Measurements from ENCODE around the gene TJP2.

The TJP2 gene

DNA sequence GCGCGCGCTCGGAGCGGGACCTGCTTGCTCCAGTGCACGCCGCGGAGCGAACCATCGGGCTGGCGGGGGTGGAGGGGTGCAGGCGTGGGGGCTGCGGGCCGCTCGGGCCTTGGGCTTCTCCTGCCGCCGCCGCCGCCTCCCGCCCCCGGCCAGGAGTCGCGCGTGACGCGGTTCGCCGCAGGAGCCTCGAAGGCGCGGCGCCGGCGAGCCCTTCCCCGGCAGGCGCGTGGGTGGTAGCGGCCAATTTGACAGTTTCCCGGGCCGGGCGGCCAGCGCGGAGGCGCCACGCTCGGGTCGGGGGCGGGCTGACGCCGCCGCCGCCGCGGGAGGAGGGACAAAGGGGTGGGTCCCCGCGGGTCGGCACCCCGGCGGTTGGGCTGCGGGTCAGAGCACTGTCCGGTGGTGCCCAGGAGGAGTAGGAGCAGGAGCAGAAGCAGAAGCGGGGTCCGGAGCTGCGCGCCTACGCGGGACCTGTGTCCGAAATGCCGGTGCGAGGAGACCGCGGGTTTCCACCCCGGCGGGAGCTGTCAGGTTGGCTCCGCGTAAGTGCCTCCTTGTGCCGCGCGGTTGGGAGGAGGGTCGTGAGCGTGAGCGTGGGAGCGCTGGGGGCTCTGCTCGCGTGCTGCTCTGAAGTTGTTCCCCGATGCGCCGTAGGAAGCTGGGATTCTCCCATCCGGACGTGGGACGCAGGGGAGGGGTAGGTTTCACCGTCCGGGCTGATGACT lies at the start of gene TJP2:
Gene TJP2 (plus strand): TSS at position 387 of the 725 bp plus-strand sequence. CDS start 96 bp downstream, at position 483.
- DNase-seq = no peak

DNA sequence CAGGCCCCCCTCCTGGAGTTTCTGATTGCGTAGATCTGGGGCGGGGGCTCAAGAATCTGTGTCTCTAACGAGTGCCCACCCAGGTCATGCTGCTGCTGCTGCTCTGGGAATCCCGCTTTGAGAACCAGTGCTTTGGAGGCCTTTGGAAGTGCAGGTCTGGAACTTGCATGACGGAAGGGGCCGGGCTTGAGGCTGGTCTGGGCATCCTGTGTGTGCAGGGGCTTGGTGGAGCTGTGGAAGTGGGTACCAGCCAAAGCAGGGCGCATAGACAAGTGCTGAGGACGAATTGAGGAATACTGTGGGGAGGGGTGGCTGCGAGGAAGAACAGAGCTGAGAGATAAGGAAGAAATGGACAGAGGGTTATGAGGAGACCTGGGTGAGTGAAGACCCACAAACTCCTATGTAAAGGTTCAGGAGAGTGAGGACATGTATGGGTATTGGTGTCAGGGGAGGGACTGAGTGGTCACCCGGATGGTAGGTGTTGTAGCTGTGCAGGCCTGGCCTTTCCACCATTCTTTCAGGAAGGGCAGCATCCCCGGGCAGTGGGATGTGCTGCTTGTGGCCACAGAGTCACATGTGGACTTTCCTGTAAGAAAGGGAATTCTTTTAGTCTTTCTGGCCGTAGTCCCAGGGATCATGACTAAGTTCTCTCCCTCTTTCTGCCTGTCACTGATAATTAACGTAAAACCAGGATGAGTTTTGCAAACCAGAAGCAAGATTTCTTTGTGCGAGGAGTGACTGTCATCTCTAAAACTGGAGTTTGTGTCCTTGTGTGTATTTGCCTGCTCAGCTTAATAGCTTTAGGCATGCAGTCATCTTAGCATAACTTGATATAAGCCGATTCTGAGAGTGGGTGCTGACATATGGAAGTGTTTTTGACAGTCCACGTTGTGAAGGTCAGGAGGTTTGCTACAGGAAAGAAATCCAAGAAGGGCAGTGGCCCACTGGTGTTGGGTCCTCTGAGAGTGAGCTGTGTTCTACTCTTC lies 43.3 kb upstream of the TJP2 start:
- no peak for DNase-seq

DNA sequence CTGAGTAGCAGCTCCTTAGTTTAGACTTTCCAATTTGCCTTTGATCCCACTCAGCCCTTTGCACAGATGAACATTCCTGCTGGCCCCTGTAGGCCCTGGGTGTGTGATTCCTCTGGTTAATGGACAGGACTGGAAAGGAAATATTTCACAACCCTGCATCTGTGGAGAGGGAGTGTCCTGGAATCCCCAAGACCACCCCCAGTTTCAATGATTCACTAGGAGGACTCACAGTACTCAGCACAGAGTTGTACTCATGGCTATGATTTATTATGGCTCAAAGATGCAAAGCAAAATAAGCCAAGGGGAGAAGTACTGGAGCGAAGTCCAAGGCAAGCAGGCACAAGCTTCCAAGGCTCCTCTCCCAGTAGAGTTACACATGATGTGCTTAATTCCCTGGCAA lies 42.4 kb upstream of the TJP2 start:
- no peak for DNase-seq

DNA sequence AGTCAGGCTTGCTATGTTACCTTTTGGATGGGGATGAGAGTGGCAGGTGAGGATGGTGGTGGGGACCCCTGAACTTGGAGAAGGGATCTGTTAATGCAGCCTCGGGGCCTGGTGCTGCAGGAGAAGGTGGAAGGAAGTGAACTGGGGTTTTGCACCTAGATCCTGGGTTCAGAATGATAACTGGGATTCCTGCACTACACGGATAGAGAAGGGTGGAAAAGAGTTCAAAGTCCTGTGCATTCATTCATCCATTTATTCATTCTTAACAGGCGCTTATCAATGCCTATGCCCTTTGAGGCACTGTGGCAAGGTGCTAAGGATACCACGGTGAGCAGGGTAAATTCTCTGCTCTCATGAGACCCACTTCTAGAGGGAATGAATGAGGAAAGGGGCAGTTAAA lies 41.7 kb upstream of the TJP2 start:
- DNase-seq = no peak

DNA sequence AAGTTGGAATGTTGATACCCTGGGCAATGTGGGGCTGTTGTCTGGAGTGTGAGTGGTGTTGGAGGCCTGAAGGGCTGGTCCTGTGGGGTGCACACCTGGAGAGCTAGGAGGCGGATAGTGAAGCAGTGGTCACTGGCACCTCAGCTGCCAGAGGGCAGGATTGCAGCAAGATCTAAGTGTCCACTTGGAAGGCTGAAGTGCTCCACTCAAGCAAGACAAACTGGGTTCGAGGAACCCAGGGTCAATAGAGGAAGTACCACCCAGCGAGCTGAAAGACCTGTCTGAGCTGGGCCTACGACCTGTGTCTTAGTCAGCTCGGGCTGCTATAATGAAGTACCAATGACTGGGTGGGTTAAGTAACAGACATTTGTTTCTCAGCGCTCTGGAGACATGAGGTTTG lies 39.7 kb upstream of the TJP2 start:
- no peak for DNase-seq

DNA sequence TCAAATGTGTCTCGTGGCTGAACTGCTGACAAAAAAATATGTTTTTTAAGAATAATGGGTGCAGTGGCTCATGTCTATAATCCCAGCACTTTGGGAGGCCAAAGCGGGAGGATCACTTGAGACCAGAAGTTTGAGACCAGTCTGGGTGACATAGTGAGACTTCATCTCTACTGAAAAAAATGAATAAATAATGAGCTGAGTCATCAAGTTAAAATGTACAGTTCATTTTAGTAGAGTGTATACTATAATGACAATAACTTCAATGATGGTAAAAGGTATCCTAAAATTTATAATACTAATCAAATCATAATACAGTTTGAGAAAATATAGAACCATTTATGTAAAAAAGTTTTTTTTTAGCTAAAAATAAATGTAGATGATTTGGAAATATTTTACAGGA lies 37.9 kb upstream of the TJP2 start:
- no peak for DNase-seq

DNA sequence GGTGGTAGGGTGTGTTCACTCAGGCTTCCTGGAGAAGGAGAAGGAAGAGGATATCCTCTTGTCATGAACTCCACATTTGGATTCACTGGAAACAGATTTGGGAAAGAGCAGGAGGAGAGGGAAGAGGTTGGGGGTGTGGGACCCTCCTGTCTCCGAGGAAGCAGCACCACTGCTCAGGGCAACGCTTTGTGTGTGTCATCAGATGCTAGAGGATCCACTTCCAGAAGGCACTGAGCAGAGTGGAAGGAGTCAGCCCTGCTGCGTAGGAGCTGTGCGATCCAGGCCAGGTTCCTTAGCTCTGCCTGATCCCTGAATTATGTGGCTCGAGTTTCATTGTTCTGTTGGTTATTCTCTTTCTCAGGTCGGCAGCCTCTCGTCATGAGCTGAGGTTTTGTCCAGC lies 37.3 kb upstream of the TJP2 start:
- no peak for DNase-seq

DNA sequence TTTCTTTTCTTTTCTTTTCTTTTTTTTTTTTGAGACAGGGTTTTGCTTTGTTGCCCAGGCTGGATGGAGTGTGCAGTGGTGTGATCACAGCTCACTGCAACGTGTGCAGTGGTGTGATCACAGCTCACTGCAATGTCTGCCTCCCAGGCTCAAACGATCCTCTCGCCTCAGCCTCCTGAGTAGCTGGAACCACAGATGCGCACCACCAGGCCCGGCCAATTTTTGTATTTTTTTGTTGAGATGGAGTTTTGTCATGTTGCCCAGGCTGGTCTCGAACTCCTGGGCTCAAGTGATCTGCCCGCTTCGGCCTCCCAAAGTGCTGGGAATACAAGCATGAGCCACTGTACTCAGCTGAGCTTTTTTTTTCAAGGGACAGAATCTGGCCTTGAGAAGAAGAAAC lies 36.8 kb upstream of the TJP2 start:
- DNase-seq = no peak

DNA sequence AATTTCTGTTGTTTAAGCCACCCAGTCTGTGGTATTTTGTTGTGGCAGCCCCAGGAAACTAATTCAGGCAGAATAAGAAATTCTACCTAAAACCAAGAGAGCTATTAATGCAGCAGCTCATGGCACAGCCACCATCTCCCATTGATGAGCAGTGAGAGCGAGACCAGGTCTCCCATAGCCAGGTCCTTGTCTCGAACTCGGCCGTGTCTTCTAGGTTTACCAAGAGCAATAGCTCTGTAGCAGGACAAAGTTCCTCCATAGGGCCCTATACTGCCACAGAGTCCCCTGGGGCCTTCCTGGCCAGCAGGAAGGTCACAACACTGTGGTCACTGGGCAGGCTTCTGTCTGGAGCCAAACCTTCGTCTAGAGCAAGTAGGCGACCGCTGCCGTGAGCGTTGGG lies 34.5 kb upstream of the TJP2 start:
- no peak for DNase-seq

DNA sequence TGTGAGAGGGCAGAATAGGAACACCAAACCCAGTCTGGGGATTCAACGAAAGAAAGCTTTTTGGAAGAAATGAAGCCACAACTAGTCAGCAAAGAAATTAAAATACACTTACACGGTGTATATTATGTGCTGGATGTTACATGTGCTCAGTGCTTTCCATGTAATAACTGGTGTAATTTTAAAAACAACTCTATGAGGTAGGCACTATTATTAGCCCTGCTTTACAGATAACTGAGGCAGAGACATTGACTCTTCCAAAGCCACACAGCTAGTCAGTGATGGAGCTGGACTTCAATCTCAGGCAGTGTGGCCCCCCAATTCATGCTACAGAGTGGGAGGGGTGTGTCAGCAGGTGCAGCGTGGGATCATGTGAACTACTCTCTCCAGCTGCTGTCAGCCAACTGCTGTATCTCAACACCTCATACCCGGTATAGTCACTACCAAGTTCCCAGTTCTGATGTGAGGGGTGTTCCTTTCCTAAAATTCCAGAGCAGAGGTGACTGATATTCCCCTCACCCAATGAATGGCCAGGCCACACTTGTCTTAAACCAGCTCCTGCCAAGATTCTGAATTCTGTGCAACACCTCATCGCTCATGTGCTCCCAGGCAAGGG lies 33.8 kb upstream of the TJP2 start:
- no peak for DNase-seq

DNA sequence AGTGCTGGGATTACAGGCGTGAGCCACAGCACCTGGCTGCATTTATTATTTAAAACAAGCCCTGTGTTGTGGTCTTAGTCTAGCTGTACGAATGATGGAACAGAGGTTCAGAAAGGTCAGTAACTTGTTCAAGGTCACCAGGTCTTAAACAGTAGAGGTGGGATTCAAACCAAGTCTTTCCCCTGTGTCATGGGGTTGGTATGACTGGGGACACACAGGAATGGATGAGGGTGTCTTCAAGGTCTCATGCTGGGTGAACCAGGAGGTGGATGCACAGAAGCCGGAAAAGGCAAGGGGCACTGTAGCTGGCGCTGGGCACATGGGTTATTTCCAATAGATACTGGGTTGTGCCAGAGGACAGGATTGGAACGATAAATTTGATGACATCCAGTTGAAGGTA lies 32.2 kb upstream of the TJP2 start:
- DNase-seq = no peak

DNA sequence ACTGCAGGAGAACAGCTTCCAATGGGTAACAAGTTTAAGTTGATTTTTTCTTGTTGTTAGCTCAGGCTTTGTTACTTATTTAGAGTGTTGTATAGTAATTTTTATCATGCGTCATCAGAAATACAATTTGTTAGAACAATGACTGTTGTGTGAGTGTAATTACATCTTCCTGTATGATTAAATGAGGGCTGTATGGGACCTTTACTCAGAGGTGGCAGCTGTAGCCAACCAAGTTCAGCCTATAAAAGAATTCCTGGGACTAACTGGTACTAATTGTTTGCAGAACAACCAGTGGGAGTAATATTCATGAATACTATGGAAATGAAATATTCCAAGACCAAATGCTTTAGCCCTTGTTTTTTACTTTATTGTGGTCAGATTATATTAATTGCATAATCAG lies 30.8 kb upstream of the TJP2 start:
- no peak for DNase-seq

DNA sequence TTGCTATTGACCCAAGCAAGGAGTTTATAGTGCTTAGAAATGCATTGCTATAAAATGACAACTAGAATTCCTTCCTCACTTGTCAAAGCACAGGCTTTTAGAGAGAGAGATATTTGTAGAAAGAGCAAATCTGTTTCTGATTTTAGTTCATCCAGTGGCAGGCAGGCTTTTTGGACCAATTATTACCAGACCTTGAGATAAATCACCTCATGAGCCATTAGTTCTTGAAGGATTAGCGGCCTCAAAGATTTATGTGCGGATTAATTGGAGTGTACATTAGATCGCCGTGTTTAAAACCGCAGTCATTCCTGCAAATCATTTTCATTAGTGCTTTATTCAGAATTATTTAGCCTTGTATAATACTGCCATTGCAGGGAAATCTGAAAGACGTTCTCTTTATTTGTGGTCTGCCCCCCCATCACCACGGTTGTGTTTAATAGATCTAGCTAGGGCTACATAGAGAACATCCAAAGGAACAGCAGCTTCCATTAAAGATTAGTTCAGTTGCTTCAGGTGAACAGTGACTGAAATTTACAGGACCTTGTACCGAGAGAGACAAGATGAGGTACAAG lies 28.8 kb upstream of the TJP2 start:
- DNase-seq = no peak

DNA sequence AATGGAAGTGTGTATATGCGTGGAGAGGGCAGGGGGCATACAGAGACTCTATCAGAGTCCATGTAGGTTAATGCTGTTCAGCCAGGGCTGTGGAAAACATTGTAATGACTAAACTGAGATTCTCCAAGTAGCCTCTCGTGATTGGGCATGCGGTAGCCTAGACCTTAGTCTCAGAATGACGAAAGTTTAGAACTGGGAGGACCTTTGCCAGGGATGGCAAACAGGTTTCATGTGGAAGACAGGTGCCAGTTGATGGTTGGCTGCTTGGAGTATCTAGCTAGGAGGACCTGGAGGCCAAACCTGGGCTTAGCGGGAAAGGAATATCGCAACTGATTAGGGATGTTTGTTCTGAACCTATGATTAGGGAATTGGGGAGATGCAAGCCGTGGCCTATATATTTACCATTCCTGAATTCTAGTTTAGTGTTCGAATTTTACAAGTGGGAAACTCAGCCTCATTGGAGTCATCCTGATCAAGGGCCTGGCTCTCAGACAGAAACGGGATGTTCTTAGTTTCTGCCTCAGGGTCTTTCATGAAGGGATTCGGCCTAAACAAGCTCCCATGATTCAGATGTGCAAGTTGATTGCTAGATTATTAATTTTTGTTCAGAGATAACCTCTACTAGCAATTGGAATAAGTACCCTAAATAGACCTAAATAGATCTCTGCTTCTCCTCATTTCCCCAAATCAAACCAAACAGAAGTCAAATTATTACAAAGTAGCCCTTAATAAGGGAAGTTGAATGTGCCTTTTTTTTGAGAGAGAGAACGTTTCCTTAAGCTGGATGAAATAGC lies 26.8 kb upstream of the TJP2 start:
- DNase-seq = no peak

DNA sequence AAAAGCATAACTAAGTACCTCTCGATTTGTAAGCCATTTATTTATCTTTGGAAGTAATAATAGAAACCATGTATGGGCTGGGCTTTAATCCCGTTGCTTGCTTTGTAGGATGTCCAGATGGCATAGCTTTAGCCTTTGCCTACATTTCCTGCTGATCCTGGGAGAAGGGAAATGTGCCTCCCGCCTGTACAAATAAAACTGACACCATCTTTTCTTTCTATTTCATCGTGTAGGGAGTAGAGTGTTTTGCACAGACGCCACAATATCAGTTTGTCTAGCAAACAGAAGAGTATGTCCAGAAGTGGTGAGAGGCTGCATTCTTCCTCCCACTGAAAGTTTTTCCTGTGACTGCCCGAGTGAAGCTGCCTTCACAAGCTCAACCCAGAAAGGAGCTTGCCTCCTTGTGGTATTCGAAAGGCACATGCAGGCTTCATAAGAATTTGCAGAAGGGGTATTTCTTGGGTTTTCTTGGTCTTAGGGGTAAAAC lies 24.7 kb upstream of the TJP2 start:
- no peak for DNase-seq

DNA sequence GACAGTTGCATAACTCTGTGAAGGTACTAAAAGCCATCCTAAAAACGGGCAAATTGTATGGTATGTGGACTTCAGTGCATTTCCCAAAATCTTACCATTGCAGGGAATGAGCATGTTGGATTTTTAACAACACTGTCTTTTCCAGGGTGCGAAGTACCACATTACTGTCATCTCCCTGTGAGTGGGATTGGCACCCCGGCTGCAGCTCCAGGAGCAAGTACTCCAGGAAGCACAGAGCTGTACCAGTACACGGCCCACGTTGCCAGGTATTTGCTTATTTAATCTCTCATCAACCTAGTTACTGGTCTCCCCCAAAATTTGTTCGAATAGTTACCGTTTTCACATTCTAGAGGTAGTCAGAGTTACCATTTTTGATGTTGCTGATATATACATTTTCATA lies 22.6 kb upstream of the TJP2 start:
- DNase-seq = no peak

DNA sequence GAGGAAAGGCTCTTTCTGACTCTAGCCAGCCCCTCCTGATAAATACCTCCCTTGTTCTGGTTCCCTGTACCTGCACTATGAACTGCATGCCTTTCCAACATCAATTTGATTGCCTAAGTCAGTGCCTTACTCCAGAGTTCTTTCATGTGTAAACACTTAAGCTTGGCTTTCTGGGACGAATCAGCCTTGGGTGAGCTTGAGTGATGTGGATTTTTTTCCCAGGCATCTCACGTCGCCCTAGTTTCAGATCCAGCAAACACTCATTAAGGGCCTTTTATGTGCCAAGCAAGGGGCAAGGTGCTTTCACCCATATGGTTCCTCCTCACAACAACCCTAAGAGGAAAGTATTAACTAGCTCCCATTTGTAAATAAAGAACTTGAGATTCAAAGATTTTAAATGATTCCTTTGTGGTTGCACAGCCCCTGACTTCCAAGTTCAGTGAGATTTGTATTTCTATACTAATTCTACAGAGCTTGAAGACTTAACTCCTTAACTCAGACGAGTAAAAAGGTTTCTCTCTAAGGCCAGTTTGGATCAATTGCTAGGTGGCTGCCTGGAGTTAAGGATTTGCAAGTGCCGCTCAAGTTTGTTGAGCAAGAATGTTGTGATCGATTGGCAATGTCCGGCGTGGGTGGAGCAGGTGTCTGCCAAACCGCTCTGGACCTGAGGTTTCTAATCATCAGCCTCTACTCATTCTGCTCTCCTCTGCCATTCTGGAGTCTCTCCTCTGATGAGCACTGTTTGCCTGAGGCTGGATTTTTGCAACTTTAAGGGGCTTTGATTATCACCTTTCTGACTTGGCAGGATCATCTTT lies 20.2 kb upstream of the TJP2 start:
- DNase-seq = no peak

DNA sequence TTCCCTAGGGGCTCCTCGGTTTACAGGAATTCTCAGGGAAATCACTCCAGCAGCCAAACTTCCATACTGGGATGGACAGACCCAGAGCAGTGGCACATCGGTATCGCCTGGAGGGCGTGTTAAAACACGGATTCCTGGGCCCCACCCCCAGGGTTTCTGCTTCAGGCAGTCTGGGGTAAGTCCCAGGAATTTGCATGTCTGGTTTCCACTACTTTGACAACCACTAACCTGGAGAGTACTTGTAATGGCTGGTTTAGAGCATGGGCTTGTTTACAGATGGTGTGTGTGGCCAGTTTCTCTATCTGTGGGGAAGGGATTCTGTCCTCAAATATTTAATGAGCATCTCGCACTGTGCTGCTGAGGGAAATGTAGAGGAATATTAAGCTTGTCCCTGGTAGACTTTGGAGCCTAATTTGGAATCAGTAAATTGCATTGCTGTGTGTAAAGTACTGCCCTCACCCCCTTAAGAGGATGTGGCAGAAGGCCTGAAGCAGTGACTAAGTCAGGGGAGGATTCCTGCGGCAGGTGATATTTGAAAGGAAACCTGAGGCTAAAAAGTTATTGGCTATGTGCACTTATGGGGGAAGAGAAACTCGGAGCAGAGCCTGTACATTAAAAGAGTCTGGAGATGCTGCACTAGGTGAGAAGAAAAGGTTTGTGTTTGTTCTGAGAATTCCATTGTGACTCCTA lies 18.6 kb upstream of the TJP2 start:
- DNase-seq = no peak

DNA sequence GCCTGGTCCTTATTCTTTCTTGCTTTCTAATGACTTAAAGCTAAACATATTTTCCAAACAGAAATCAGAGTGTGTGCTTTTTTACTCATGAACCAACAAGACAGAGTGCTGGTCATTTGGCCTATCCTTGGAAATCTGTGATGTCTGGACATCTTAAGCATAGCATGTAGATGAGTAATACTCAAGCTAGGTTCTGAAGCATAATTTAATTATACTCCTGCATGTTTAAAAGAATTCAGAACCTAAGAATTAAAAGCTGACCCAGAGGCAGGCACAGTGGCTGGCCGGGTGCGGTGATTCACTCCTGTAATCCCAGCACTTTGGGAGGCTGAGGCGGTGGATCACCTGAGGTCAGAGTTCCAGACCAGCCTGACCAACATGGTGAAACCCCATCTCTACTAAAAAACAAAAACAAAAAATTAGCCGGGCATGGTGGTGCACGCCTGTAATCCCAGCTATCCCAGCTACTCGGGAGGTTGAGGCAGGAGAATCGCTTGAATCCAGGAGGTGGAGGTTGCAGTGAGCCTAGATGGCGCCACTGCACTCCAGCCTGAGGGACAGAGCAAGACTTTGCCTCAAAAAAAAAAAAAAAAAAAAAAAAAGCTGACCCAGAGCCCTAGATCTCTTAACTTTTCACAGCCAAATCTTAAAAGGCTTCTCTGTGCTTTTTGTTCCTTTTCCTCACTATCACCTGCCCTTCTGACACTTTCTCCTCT lies 16.2 kb upstream of the TJP2 start:
- DNase-seq = no peak

DNA sequence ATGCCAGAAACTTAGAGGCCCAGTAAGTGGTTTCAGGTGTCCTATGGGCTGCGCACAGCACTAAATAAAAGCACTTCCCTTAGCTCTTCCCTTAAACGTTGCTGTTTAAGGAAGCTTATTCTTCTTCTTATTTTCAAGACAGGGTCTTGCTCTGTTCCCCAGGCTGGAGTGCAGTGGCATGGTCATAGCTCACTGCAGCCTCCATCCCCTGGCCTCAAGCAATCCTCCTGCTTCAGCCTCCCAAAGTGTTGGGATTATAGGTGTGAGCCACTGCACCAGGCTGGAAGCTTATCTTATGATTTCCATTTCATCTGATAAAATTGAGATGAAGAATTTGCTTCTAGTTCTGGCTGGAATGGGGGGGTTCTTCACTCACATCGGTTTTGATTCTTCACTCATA lies 15.6 kb upstream of the TJP2 start:
- DNase-seq = no peak

Data from cerebellar nuclear complex (tissue), 1 donor.